Dedifferentiated amniotic fluid mesenchymal stem cell (primary cell): ENCODE measurements around the gene C19orf33.

Experiments used
- DNase-seq: peaks from one replicate; pipeline ENCODE4 v3.0.0-alpha.2; 2016; ENCODE audit errors: extremely low spot score

Gene C19orf33

DNA sequence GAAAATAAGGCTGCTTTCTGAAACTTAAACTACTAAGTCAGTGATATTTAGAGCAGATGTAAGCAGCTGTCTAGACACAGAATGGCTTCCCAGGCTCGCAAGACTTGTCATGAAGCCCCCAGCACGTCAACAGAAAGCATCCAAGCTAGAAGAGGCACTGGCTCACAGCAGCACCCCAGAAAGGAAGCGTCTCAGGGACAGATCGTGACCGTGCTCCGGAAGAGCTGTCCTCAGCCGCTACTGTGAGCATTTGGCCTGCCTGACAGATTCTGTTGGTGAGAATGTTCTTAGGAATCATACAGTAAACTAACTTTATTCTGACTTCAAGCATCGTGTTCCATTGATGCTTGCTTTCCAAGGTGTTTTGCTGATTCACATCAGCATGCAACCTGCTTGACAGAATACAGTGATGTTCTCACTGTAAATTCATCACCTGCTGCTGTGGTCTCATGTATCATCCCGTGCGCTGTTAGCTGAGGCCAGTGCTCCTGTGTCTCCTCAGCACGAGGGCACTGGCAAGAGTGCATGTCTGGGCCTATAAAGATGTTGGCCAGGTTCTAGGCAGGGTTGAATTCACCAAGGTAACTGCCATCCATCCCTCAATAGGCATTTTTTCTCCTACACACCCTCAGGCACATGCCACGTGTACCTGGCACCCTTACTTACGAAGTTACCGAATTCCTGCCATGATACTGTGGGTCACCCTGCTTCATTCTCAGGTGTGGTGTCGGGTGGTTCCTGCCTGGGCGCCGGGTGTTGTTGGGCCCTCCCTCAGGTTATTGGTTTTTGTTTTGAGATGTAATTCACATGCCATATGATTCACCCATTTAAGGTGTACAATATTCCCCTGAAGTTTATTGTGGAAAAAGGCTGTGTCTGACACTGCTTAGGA is 23.8 kb upstream of the C19orf33 start:
- no peak for DNase-seq

DNA sequence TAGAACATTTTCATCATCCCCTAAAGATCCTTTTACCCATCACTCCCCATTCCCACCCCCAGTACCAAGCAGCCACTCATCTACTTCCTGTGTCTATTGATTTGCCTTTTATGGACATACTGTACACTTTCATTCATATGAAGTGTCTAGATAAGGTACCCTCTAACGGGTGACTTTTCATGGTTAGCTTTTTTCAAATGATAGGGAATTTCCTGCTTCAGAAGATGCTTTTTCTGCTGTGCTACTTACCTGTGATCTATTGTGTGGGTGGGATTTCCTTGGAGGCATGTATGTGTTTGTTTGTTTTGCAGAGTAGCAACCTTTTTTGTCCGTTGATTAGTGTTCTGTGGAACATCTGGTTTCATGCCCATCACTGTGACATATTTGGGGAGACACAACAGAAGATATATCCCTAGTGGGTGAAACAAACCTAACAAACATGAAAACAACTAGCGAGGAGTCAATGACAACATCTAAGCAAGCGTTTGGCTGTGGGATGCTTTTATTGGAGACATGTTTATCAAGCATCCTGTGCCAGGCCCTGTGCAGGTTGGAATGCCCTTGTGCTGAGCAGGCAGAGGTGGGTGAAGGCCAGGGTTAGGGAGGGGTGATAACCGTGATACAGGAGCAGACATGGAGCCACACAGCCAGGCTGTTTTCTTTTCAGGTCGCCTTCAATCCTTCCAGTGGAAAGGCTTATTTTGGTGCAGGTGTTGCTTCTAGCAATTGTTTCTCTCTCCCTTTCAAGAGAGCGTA is 22.1 kb upstream of the C19orf33 start:
- no peak for DNase-seq

GRCh38 chr19:38283271-38283670 is 20.8 kb upstream of the C19orf33 start:
- no peak for DNase-seq

DNA sequence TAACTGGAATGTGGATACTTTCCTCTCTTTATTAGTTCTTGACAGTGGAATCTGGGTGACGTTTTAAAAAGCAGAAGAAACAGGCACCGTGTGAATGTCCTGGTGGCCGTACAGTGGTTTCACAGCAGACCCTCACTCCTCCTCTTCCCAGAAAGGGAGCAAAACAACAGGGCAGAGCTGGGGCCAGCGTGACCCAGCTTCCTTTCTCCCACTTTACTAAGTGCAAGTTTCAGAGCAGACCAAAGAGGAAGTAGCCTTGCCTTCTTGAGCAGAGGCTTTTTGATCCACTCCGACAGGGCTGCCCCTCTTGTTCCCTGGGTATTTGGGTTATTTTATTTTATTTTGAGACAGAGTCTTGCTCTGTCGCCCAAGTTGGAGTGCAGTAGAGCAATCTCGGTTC is 19.6 kb upstream of the C19orf33 start:
- DNase-seq = no peak

- no peak for DNase-seq
Measured at GRCh38 chr19:38285567-38285966, 18.5 kb upstream of the C19orf33 start.

DNA sequence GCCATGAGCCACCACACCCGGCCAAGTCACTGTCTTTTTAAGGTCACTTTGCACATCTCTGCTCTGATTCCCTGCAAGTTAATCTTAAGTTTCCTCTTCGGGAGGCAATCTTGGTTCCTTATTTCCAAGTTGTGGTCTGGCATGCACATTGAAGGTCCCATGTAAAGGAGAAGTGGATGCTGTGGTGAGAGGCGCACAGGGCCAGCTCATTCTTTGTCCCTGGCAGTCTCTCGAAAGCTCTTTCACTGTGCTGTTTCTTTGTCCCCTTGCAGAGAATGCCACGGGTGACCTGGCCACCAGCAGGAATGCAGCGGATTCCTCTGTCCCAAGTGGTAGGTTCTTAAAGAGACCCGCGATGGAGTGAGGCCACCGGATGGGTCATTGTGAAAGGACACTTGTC is 16.4 kb upstream of the C19orf33 start:
- DNase-seq = no peak

DNA sequence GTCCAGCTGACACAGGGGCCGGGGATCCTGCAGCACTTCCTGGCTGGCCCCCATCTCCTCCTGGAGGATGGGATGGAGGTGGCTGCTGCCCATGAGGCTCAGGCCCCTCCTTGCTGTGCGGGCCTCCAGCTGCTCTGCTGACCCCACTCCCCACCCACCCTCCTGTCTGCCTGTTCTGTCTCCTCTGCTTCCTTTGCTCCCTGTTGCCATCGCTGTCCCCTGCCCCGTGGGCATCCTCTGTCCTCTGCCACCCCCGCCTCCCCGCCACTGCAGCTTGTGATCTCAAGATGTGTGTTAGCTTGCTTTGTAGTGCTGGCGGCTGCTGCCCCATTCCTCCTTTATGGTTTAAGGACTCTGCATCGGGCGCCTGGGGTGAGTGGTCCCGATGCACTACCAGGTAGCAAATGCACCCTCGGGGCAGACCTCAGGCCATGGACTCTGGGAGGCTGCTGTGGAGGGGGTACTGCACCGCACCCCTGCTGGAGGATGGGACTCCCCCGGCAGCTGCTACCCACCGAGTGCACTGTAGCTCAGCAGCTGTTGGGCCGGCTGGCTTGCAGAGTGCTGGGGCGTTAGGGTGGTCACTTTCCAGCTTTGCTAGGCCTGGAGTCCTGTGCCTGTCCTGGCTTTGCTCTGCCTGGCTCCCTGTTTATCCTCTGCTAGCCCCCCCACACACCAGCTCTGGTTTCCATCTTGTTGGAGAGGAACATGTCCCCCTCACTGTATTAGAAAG is 15.8 kb upstream of the C19orf33 start:
- no peak for DNase-seq

GRCh38 chr19:38289955-38290354 is 14.1 kb upstream of the C19orf33 start:
- DNase-seq = no peak

- DNase-seq = peak; percentile 89
Measured at GRCh38 chr19:38290631-38291147, 13.4 kb upstream of the C19orf33 start.

DNA sequence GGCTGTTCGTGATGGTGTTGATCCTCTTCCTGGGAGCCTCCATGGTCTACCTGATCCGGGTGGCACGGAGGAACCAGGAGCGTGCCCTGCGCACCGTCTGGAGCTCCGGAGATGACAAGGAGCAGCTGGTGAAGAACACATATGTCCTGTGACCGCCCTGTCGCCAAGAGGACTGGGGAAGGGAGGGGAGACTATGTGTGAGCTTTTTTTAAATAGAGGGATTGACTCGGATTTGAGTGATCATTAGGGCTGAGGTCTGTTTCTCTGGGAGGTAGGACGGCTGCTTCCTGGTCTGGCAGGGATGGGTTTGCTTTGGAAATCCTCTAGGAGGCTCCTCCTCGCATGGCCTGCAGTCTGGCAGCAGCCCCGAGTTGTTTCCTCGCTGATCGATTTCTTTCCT is 12.2 kb upstream of the C19orf33 start:
- no peak for DNase-seq

DNA sequence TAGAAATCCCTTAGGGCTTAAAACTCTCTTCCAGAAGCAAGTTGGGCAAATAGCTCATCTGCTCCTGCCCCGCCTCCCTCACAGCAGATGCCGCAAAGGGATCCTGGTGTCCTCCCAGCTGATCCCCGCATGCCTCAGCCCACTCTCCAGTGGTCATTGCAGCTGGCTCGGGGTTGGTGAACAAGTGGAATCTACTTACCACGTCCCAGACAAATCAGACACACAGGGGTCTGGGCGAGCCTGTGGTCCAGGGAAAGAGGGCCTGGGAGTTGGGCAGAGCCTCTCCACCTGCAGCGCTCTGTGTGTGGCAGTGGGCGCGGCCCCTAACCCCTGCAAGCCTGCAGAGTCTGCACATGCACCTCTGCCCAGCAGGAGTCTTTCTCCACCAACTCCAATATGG is 10.8 kb upstream of the C19orf33 start:
- no peak for DNase-seq

GRCh38 chr19:38294090-38294489 is 10.0 kb upstream of the C19orf33 start:
- DNase-seq = no peak

- no peak for DNase-seq
Measured at GRCh38 chr19:38298821-38299680, 5.0 kb upstream of the C19orf33 start.

- no peak for DNase-seq
Measured at GRCh38 chr19:38304352-38304865, 358 bp downstream of the C19orf33 start.

GRCh38 chr19:38304866-38305429 is 897 bp downstream of the C19orf33 start:
- no peak for DNase-seq

GRCh38 chr19:38306236-38306635 is 2.2 kb downstream of the C19orf33 start:
- no peak for DNase-seq

DNA sequence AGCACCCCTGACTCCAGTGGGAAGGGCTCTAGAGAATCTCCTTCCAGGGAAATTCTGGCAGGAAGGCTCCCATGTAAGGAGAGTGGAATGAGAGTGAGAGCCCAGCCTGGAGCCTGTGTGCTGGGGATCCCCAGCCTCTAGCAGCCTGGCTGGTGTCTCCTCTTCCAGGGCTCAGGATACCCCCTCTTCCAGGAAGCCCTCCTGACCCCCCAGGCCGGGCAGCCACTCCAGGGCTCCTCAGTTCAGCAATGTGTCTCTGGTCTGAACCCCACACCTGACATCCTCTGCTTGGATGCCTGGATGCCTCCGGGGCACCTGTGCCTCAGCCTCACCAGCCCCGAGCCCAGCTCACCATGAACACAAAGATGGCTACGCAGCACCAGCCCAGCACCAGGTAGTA is 3.0 kb downstream of the C19orf33 start:
- no peak for DNase-seq

- DNase-seq = no peak
Measured at GRCh38 chr19:38307597-38307996, 3.5 kb downstream of the C19orf33 start.

DNA sequence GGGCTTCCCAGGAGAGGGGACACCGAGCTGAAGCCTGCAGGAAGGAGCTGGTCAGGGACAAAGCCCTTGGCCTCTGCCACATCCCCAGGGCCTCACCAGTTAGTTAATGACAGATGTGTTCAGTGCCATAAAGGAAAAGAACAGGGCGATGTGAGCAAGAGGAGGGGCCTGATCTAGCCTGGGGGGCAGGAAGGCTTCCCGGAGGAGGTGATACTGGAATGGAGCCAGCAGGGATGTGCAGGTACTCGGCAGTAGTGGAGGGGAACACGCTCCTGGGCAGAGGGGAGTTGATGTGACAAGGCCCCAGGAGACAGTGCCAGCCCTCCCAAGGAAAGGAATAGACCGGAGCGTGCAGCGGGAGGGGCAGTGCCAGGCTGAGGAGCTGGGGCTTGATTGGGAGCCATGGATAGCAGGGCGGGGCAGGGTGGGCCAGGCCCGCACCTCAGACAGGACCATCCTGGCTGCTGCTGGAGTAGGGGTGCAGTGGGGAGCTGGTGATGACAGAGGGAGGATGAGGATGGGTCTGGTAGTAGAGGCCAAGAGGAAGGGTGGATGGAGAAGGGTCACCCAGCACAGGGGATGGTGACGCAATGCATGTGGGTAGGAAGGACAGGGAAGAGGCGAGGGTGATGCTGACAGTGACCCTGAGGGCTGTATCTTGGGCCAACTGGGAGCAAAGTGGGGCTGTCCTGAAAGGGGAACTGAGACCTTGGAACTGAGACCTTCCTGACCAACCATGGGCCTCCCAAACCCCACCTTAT is 4.1 kb downstream of the C19orf33 start:
- no peak for DNase-seq
